Subcutaneous adipose tissue (tissue), 4 donors: ENCODE results near the gene SH3BP5. TPM values are rescaled to one million over a fixed set of nuclear protein-coding genes. Genes with fewer than 3 reads are reported as not detected.

Source experiments
- CTCF ChIP-seq: fragments of 450-650 bp; IDR thresholded peaks from one replicate; pipeline ENCODE4 v1.5.1; 2016; ENCODE audit warnings: low read depth, mild to moderate bottlenecking, control low read depth, antibody characterized with exemption, moderate library complexity
- total RNA-seq, 4 donors: library from RNA; depleted of rRNA; stranded (reverse); fragments of >200 nt; gene quantifications; one replicate each; pipeline ENCODE4 v1.1.0, GENCODE V29; 2016

Gene SH3BP5
- total RNA-seq, 4 donors from 2014 or later = 67.5 to 90.6 (median 83.7) TPM

- TF ChIP-seq CTCF = no peak
Measured at GRCh38 chr3:15303216-15303615, 29.2 kb downstream of the SH3BP5 start.

- no peak for TF ChIP-seq CTCF
Measured at GRCh38 chr3:15301761-15302160, 30.6 kb downstream of the SH3BP5 start.

GRCh38 chr3:15300323-15301078, 31.9 kb downstream of the SH3BP5 start:
- no peak for TF ChIP-seq CTCF

- no peak for TF ChIP-seq CTCF
Measured at GRCh38 chr3:15299036-15299435, 33.4 kb downstream of the SH3BP5 start.

- no peak for TF ChIP-seq CTCF
Measured at GRCh38 chr3:15298504-15298903, 33.9 kb downstream of the SH3BP5 start.

- no peak for TF ChIP-seq CTCF
Measured at GRCh38 chr3:15297608-15298350, 34.6 kb downstream of the SH3BP5 start.

GRCh38 chr3:15295506-15295905, 36.9 kb downstream of the SH3BP5 start:
- no peak for TF ChIP-seq CTCF
